Thymus (tissue), 11 donors: ENCODE results near the gene OSBPL9. TPM values are rescaled to one million over a fixed set of nuclear protein-coding genes. Genes with fewer than 3 reads are reported as not detected.
"Not testable (repeated sequence)": the region's sequence is repeated elsewhere in the genome, so short reads cannot be mapped to it uniquely, and the experiment has no call there.

Experiments
- DNase-seq, 9 donors: peaks; one replicate each; pipeline ENCODE4 v3.0.0-alpha.2; 2013; ENCODE audit warnings: low spot score in 9 of 9, low read depth in 6 of 9, missing footprints in 1 of 9
- H3K27ac ChIP-seq, 2 donors: one replicate each; pipeline ENCODE4 v1.5.1; 2013; ENCODE audit warnings: control low read depth in 1 of 2, low read depth in 1 of 2, low read length in 1 of 2, mild to moderate bottlenecking in 1 of 2, moderate library complexity in 1 of 2
- H3K27me3 ChIP-seq, 2 donors: one replicate each; pipeline ENCODE4 v1.5.1; 2013; ENCODE audit warnings: low read length in 1 of 2; ENCODE audit not compliant: control insufficient read depth in 2 of 2, insufficient read depth in 1 of 2
- H3K36me3 ChIP-seq, 2 donors: one replicate each; pipeline ENCODE4 v1.5.1; 2013; ENCODE audit warnings: low read length in 1 of 2, mild to moderate bottlenecking in 1 of 2, moderate library complexity in 1 of 2; ENCODE audit not compliant: control insufficient read depth in 2 of 2, insufficient read depth in 2 of 2
- H3K4me1 ChIP-seq, 2 donors: one replicate each; pipeline ENCODE4 v1.5.1; 2013; ENCODE audit warnings: low read length in 2 of 2; ENCODE audit not compliant: control insufficient read depth in 2 of 2, insufficient read depth in 2 of 2
- H3K4me3 ChIP-seq, 2 donors: one replicate each; pipeline ENCODE4 v1.5.1; 2013; ENCODE audit warnings: low read length in 2 of 2, control low read depth in 1 of 2, mild to moderate bottlenecking in 1 of 2
- H3K9me3 ChIP-seq, 2 donors: one replicate each; pipeline ENCODE4 v1.5.1; 2013; ENCODE audit warnings: low read length in 1 of 2, mild to moderate bottlenecking in 1 of 2; ENCODE audit not compliant: control insufficient read depth in 2 of 2, insufficient read depth in 1 of 2
- WGBS: extraction: QIAGEN DNeasy Blood & Tissue Kit; methylation state at CpG from one replicate; pipeline ENCODE4 v1.1.7; 2013; 5-methylcytosine and 5-hydroxymethylcytosine counted together
- polyA plus RNA-seq: library from polyadenylated mRNA; stranded (reverse); fragments of 200-250 nt; gene quantifications from one replicate; pipeline ENCODE4 v1.2.3, GENCODE V29; 2013
- total RNA-seq: library from RNA; stranded (reverse); fragments of 120-200 nt; gene quantifications from one replicate; pipeline ENCODE4 v1.2.4, GENCODE V29; 2013
- donor health status: healthy.

The OSBPL9 gene
- total and polyA plus RNA-seq, 2 donors: 53.7 to 58.1 TPM

GRCh38 chr1:51814513-51814912, 197.6 kb downstream of the OSBPL9 start:
- Histone ChIP-seq H3K4me1 (no peaks in the 10 kb centered on the region), H3K4me3 (no peak overlapping the region), H3K27me3 (no peaks in the 10 kb centered on the region), H3K36me3 (peaks cover 24 to 44% of the 10 kb centered on the region in 2 donors), H3K9me3 (no peaks in the 10 kb centered on the region), H3K27ac (no peak overlapping the region)
- no peak for DNase-seq
- 100% methylated on average over 1 of the region's 1 CpG for WGBS

- WGBS: 97% methylated on average over 3 of the region's 3 CpGs
- no peaks in the 10 kb centered on the region for H3K27me3 ChIP-seq
- DNase-seq: no peak
- peaks cover 8 to 43% of the 10 kb centered on the region in 2 donors for H3K36me3 ChIP-seq
- H3K4me3 ChIP-seq: no peak overlapping the region
- no peaks in the 10 kb centered on the region for H3K9me3 ChIP-seq
- no peak overlapping the region for H3K27ac ChIP-seq
- no peaks in the 10 kb centered on the region for H3K4me1 ChIP-seq
These were observed 201.6 kb downstream of the OSBPL9 start for GRCh38 chr1:51818487-51818886.

GRCh38 chr1:51819021-51819420, 202.1 kb downstream of the OSBPL9 start:
- not testable (repeated sequence) for H3K27ac ChIP-seq, H3K4me3 ChIP-seq, H3K4me1 ChIP-seq, DNase-seq, H3K9me3 ChIP-seq, H3K27me3 ChIP-seq
- 97% methylated on average over 9 of the region's 9 CpGs for WGBS
- H3K36me3 ChIP-seq: peaks cover 4 to 43% of the 10 kb centered on the region in 2 donors

- 100% methylated on average over 1 of the region's 1 CpG for WGBS
- Histone ChIP-seq H3K4me1 (no peaks in the 10 kb centered on the region), H3K9me3 (no peaks in the 10 kb centered on the region), H3K4me3 (no peak overlapping the region), H3K27ac (no peak overlapping the region), H3K27me3 (no peaks in the 10 kb centered on the region), H3K36me3 (peaks cover 3 to 41% of the 10 kb centered on the region in 2 donors)
- no peak for DNase-seq
These were observed 202.9 kb downstream of the OSBPL9 start for GRCh38 chr1:51819810-51820209.

- Histone ChIP-seq H3K27ac (no peak overlapping the region), H3K9me3 (no peaks in the 10 kb centered on the region), H3K4me1 (no peaks in the 10 kb centered on the region), H3K27me3 (no peaks in the 10 kb centered on the region), H3K4me3 (no peak overlapping the region), H3K36me3 (peaks cover 18 to 34% of the 10 kb centered on the region in 2 donors)
- 98% methylated on average over 2 of the region's 2 CpGs for WGBS
- no peak for DNase-seq
These were observed 212.2 kb downstream of the OSBPL9 start for GRCh38 chr1:51829058-51829457.

- H3K9me3 ChIP-seq: no peaks in the 10 kb centered on the region
- over 99% methylated on average over 2 of the region's 2 CpGs for WGBS
- H3K4me3 ChIP-seq: no peak overlapping the region
- H3K27me3 ChIP-seq: no peaks in the 10 kb centered on the region
- H3K4me1 ChIP-seq: no peaks in the 10 kb centered on the region
- no peak overlapping the region for H3K27ac ChIP-seq
- H3K36me3 ChIP-seq: peaks cover 21 to 45% of the 10 kb centered on the region in 2 donors
- no peak for DNase-seq
These were observed 216.8 kb downstream of the OSBPL9 start for GRCh38 chr1:51833700-51834099.

GRCh38 chr1:51837243-51837642, 220.4 kb downstream of the OSBPL9 start:
- peaks cover 18 to 49% of the 10 kb centered on the region in 2 donors for H3K36me3 ChIP-seq
- H3K9me3 ChIP-seq: no peaks in the 10 kb centered on the region
- no peaks in the 10 kb centered on the region for H3K4me1 ChIP-seq
- H3K27me3 ChIP-seq: no peaks in the 10 kb centered on the region
- H3K4me3 ChIP-seq: no peak overlapping the region
- no peak overlapping the region for H3K27ac ChIP-seq
- DNase-seq: no peak
- WGBS: 97% methylated on average over 1 of the region's 1 CpG

Other genes starting within 250 kb of the OSBPL9 start
- gene EPS15, start 97.8 kb upstream of the OSBPL9 start, total RNA-seq: 28.9 TPM
- gene EPS15, start 97.8 kb upstream of the OSBPL9 start, polyA plus RNA-seq: 35.3 TPM